ENCODE measurements around the gene OGFOD2. TPM values are rescaled to one million over a fixed set of nuclear protein-coding genes. Genes with fewer than 3 reads are reported as not detected.

OGFOD2 gene
- total and polyA plus RNA-seq, 9 of the 15 experiments (the other 6 are each of a cell fraction or from before 2014, with no cell fraction given) = 1.4 to 111 (median 18.5) TPM

DNA sequence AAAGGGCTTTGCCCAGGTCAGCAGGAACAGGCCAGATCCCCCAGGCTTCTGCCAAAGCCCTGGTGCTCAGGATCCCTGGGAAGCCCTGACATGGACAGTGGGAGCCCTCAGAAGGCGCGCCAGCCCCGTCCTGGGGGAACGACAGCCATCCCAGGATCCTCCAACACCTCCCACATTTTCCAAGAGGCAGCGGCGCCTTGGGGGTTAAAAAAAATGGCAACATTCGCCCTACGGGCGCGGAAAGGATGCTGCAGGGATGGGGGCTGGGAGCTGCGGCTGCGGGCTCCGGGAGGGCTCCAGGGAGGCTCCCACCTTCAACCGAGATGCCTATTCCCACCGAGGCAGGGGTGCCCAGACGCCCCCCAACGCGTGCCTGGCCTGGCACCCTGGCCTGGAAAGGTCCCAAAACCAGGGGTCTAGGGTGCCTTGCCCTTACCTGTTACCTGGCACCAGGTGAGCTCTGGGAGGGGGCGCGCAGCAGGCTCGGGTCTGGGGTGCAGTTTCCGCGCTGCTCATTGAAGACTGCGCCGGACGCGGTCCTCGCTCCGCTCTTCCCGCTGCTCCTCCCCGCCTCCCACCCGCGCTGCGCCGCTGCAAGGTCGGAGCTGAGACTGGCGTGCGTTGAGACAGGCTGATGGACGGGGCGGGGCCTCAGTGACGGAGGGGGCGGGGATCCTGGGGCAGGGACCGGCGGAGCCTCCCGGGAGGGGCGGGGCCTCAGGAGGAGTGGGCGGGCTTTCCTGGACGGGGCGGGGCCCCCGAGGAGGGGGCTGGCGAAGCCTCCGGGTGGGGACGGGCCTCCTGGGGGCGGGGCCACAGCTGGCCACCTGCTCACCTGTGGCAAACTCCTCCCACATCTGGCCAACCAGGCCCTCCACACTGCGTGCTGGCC lies 8.9 kb upstream of the OGFOD2 start, which contains the start of gene ABCB9 (continued):
- TF ChIP-seq ATF7 (IDR thresholded peaks at IDR 0.05) (no peak), CHD2 (IDR thresholded peaks at IDR 0.05; ENCODE audit: low read depth, low read length) (no peak), ZNF408 (CRISPR knock-in tag; IDR thresholded peaks at IDR 0.05; ENCODE audit: low read depth) (no peak), HNRNPLL (IDR thresholded peaks at IDR 0.05; ENCODE audit: low read depth, low read length, poor library complexity, severe bottlenecking) (peak; percentile 90), CREB1 (IDR thresholded peaks at IDR 0.05) (no peak; the same call in 1 of the 2 replicates), CREB1 (CRISPR knock-in tag; IDR thresholded peaks at IDR 0.05) (peak; percentile 65; the same call in 1 of the 2 replicates), POLR2A (conservative IDR thresholded peaks at IDR 0.05) (peak; percentile 74), ZMIZ1 (IDR thresholded peaks at IDR 0.05; ENCODE audit: low read depth in 2 of 2, low read length in 2 of 2) (no peak), BCOR (IDR thresholded peaks at IDR 0.05) (no peak), TFE3 (CRISPR knock-in tag; IDR thresholded peaks at IDR 0.05) (no peak), HMGN3 (IDR thresholded peaks at IDR 0.05; ENCODE audit: borderline replicate concordance, extremely low read depth, insufficient read length, low read depth, low read length) (peak; percentile 62), CCAR2 (IDR thresholded peaks at IDR 0.05; ENCODE audit: low read depth, low read length) (no peak), MTA3 (IDR thresholded peaks at IDR 0.05; ENCODE audit: borderline replicate concordance) (peak; percentile 55; the same call in 1 of the 2 replicates), CREB5 (CRISPR knock-in tag; IDR thresholded peaks at IDR 0.05) (no peak)
- TF ChIP-seq, protein P1, sequence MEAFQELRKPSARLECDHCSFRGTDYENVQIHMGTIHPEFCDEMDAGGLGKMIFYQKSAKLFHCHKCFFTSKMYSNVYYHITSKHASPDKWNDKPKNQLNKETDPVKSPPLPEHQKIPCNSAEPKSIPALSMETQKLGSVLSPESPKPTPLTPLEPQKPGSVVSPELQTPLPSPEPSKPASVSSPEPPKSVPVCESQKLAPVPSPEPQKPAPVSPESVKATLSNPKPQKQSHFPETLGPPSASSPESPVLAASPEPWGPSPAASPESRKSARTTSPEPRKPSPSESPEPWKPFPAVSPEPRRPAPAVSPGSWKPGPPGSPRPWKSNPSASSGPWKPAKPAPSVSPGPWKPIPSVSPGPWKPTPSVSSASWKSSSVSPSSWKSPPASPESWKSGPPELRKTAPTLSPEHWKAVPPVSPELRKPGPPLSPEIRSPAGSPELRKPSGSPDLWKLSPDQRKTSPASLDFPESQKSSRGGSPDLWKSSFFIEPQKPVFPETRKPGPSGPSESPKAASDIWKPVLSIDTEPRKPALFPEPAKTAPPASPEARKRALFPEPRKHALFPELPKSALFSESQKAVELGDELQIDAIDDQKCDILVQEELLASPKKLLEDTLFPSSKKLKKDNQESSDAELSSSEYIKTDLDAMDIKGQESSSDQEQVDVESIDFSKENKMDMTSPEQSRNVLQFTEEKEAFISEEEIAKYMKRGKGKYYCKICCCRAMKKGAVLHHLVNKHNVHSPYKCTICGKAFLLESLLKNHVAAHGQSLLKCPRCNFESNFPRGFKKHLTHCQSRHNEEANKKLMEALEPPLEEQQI (IDR thresholded peaks at IDR 0.05) = no peak
- TF ChIP-seq, protein P2, sequence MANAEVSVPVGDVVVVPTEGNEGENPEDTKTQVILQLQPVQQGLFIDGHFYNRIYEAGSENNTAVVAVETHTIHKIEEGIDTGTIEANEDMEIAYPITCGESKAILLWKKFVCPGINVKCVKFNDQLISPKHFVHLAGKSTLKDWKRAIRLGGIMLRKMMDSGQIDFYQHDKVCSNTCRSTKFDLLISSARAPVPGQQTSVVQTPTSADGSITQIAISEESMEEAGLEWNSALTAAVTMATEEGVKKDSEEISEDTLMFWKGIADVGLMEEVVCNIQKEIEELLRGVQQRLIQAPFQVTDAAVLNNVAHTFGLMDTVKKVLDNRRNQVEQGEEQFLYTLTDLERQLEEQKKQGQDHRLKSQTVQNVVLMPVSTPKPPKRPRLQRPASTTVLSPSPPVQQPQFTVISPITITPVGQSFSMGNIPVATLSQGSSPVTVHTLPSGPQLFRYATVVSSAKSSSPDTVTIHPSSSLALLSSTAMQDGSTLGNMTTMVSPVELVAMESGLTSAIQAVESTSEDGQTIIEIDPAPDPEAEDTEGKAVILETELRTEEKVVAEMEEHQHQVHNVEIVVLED (CRISPR knock-in tag; IDR thresholded peaks at IDR 0.05) = peak; percentile 34

All from K562 (cell line).